K562 (cell line): ENCODE results near the gene MRPS30. TPM values are rescaled to one million over a fixed set of nuclear protein-coding genes. Genes with fewer than 3 reads are reported as not detected.

Experiments used
- ATAC-seq: fragments of 200-7000 bp; cut with Tn5 transposase; 3 replicates; pipeline ENCODE4 v1.9.1; 2020; ENCODE audit warnings: moderate library complexity
- BruUV-seq: library from RNA; stranded (reverse); fragments of 400-500 nt; replicated peaks from 2 replicates; lab custom pipeline; 2021; lab: Mats Ljungman, UMichigan
- CTCF ChIA-PET: fragments of 300-600 bp; formaldehyde crosslinking; extraction: SDS; loops from one replicate; lab custom pipeline; 2021; ENCODE audit warnings: low intra/inter-chr PET ratio; lab: Yijun Ruan, JAX
- POLR2A ChIA-PET: fragments of 300-600, 350-650 bp; sonication (Branson Sonifier 250); formaldehyde crosslinking; extraction: SDS; loops from one replicate; lab custom pipeline; 2021; ENCODE audit warnings: antibody characterized with exemption, inconsistent platforms; lab: Yijun Ruan, JAX
- DNase-seq, 4 experiments: peaks; one replicate each; pipeline versions ENCODE4 v3.0.0 to v3.0.0-alpha.2; 2011 to 2018; ENCODE audit warnings: low spot score in 3 of 4, mixed read lengths in 3 of 4; ENCODE audit errors: extremely low read depth in 1 of 4
- FAIRE-seq: peaks from 2 replicates; lab custom pipeline; 2011; peaks lifted over from hg19 to GRCh38; lab: Jason Lieb, UNC
- H2AFZ ChIP-seq: 2 replicates; pipeline ENCODE4 v1.6.0; 2011; ENCODE audit warnings: low read depth, low read length, control low read depth, inconsistent platforms
- H3K27ac ChIP-seq: fragments of 200-600 bp; 3 replicates; pipeline ENCODE4 v1.8.0; 2011; ENCODE audit warnings: low read depth, mild to moderate bottlenecking, control low read depth, inconsistent platforms, low read length, moderate library complexity, mixed read lengths; ENCODE audit errors: extremely low read depth
- H3K27me3 ChIP-seq, 2 experiments: fragments of 300-600 bp in 1 of 2; 2 replicates in 1 of 2; 3 replicates in 1 of 2; pipeline versions ENCODE4 v1.6.0 to v1.8.0; 2011; ENCODE audit warnings: inconsistent platforms in 2 of 2, low read length in 2 of 2, mild to moderate bottlenecking in 1 of 2, mixed read lengths in 1 of 2, moderate library complexity in 1 of 2; ENCODE audit not compliant: control insufficient read depth in 2 of 2, insufficient read depth in 2 of 2
- H3K36me3 ChIP-seq: fragments of 300-600 bp; 3 replicates; pipeline ENCODE4 v1.8.0; 2011; ENCODE audit warnings: mild to moderate bottlenecking, low read length, inconsistent platforms; ENCODE audit not compliant: control insufficient read depth, insufficient read depth
- H3K4me1 ChIP-seq, 2 experiments: fragments of 200-600 bp in 1 of 2; replicated peaks in 1 of 2; 2 replicates in 1 of 2; 3 replicates in 1 of 2; pipeline versions ENCODE4 v1.5.1 to v1.8.0; 2011; ENCODE audit warnings: inconsistent platforms in 2 of 2, low read length in 2 of 2, mild to moderate bottlenecking in 1 of 2, mixed read lengths in 1 of 2, moderate library complexity in 1 of 2; ENCODE audit not compliant: control insufficient read depth in 2 of 2, insufficient read depth in 2 of 2
- H3K4me2 ChIP-seq: 2 replicates; pipeline ENCODE4 v1.6.1; 2011; ENCODE audit warnings: low read length, control low read depth, inconsistent platforms, mixed read lengths; ENCODE audit not compliant: insufficient read depth
- H3K4me3 ChIP-seq: fragments of 200-600 bp; sonication (generic), shearing (Covaris generic); 2 replicates; pipeline ENCODE4 v1.5.1; 2016; ENCODE audit warnings: control low read depth, inconsistent platforms
- H3K79me2 ChIP-seq: fragments of 200-600 bp; 3 replicates; pipeline ENCODE4 v1.8.0; 2011; ENCODE audit warnings: low read length, inconsistent platforms; ENCODE audit not compliant: control insufficient read depth, insufficient read depth
- H3K9ac ChIP-seq, 2 experiments: 2 replicates each; pipeline versions ENCODE4 v1.6.0 to v1.6.1; 2011; ENCODE audit warnings: low read depth in 2 of 2, low read length in 2 of 2, control low read depth in 1 of 2, inconsistent platforms in 1 of 2, mild to moderate bottlenecking in 1 of 2, mixed read lengths in 1 of 2; ENCODE audit not compliant: insufficient read depth in 1 of 2
- H3K9me1 ChIP-seq: one replicate; pipeline ENCODE4 v1.6.0; 2011; ENCODE audit warnings: inconsistent platforms, mild to moderate bottlenecking, low read length, moderate library complexity; ENCODE audit not compliant: control insufficient read depth, insufficient read depth
- H3K9me3 ChIP-seq: replicated peaks from 2 replicates; pipeline ENCODE4 v1.5.1; 2011; ENCODE audit warnings: low read depth, low read length, inconsistent platforms; ENCODE audit not compliant: control insufficient read depth, insufficient read depth
- H4K20me1 ChIP-seq: replicated peaks from 2 replicates; pipeline ENCODE4 v1.6.1; 2011; ENCODE audit warnings: low read length, inconsistent platforms, mixed read lengths; ENCODE audit not compliant: control insufficient read depth, insufficient read depth
- BDP1 ChIP-seq: IDR thresholded peaks from 3 replicates; pipeline ENCODE4 v1.6.1; 2011; ENCODE audit not compliant: insufficient read length, insufficient read depth
- CHD1 ChIP-seq: fragments of 200-600 bp; sonication (generic); IDR thresholded peaks from one replicate; pipeline ENCODE4 v1.6.1; 2012; ENCODE audit warnings: mild to moderate bottlenecking, moderate library complexity, low read length, inconsistent platforms
- HNRNPH1 ChIP-seq: fragments of 200-400 bp; formaldehyde crosslinking; optimal IDR thresholded peaks from 2 replicates; pipeline ENCODE3; 2017; ENCODE audit warnings: low read depth, mild to moderate bottlenecking, low read length, moderate library complexity
- HNRNPLL ChIP-seq: fragments of 200-400 bp; formaldehyde crosslinking; IDR thresholded peaks from 2 replicates; pipeline ENCODE4 v1.6.1; 2017; ENCODE audit warnings: low read length, low read depth, mild to moderate bottlenecking; ENCODE audit not compliant: poor library complexity, severe bottlenecking
- LARP7 ChIP-seq: fragments of 450-650 bp; IDR thresholded peaks from 2 replicates; pipeline ENCODE4 v1.6.1; 2016
- NFIX ChIP-seq: fragments of 250-450 bp; sonication (Bioruptor Pico); IDR thresholded peaks from 2 replicates; pipeline ENCODE4 v1.4.0; 2020; ENCODE audit warnings: low read depth, mild to moderate bottlenecking, moderate library complexity
- PHF8 ChIP-seq: fragments of 200-600 bp; sonication (generic); IDR thresholded peaks from 2 replicates; pipeline ENCODE4 v1.6.1; 2012; ENCODE audit warnings: mixed run types, mild to moderate bottlenecking, inconsistent platforms, low read length, moderate library complexity, borderline replicate concordance
- POLR3G ChIP-seq: IDR thresholded peaks from 2 replicates; pipeline ENCODE4 v1.6.1; 2011; ENCODE audit not compliant: insufficient read length, insufficient replicate concordance; ENCODE audit errors: extremely low read depth
- TAF15 ChIP-seq: fragments of 200-400 bp; formaldehyde crosslinking; IDR thresholded peaks from 2 replicates; pipeline ENCODE4 v1.6.1; 2017; ENCODE audit warnings: mild to moderate bottlenecking, low read depth, low read length, moderate library complexity
- ZNF740 ChIP-seq, 3 experiments: fragments of 200-800 bp in 1 of 3; sonication (Bioruptor generic) in 1 of 3; sonication (generic) in 1 of 3; formaldehyde crosslinking in 1 of 3; IDR thresholded peaks; 2 replicates each; pipeline versions ENCODE4 v1.6.1 to v1.8.0; 2016 to 2022; ENCODE audit warnings: mild to moderate bottlenecking in 2 of 3, missing compliant biosample characterization in 2 of 3, missing genetic modification characterization in 2 of 3, missing genetic modification reagents in 1 of 3
- WGBS: fragments of 100-300 bp; shearing (Covaris generic); methylation state at CpG from one replicate; pipeline ENCODE4 v1.1.6; 2016; ENCODE audit warnings: low coverage, mixed read lengths; ENCODE audit not compliant: insufficient coverage; ENCODE audit errors: missing lambda C conversion rate; 5-methylcytosine and 5-hydroxymethylcytosine counted together
- in situ Hi-C: fragments of 300-500 bp; cut with MboI; formaldehyde crosslinking; loops from 4 replicates; pipeline ENCODE4 v1.15.0; 2018; ENCODE audit warnings: inconsistent platforms, mixed read lengths
- intact Hi-C: fragments of 100-400 bp; cut with micrococcal nuclease; formaldehyde crosslinking; loops from 2 replicates; pipeline ENCODE4 v1.14.2; 2022
- polyA plus RNA-seq, 8 experiments: library from polyadenylated mRNA; depleted of rRNA in 4 of 8; stranded (reverse) in 5 of 8; unstranded in 3 of 8; fragments of >200 nt; fragmentation: Nextera tagmentation in 2 of 8; fragmentation: Illumina TruSeq in 1 of 8; extraction: Ambion mirVana in 2 of 8; extraction: Trizol in 1 of 8; gene quantifications; 2 replicates each; pipeline versions ENCODE4 v1.2.1 to v1.2.3, GENCODE V29; 2011 to 2014; ENCODE audit warnings: inconsistent platforms in 1 of 8, missing spikeins in 1 of 8
- total RNA-seq, 7 experiments: library from RNA; depleted of rRNA in 6 of 7; stranded (reverse); fragments of >200 nt in 6 of 7; fragmentation: Illumina TruSeq in 2 of 7; extraction: Trizol in 2 of 7; gene quantifications; 2 replicates each; pipeline versions ENCODE4 v1.2.1 to v1.2.3, GENCODE V29; 2011 to 2021; ENCODE audit warnings: low replicate concordance in 1 of 7
- TF ChIP-seq, protein P1 (sequence below): fragments of 250-450 bp; sonication (Bioruptor Pico); IDR thresholded peaks from 2 replicates; pipeline ENCODE4 v1.8.0; 2021; ENCODE audit warnings: moderate library complexity, mild to moderate bottlenecking, inconsistent platforms

The MRPS30 gene
- total and polyA plus RNA-seq, 9 of the 15 experiments (the other 6 are each of a cell fraction or from before 2014, with no cell fraction given) = 24.3 to 145 (median 114) TPM

DNA sequence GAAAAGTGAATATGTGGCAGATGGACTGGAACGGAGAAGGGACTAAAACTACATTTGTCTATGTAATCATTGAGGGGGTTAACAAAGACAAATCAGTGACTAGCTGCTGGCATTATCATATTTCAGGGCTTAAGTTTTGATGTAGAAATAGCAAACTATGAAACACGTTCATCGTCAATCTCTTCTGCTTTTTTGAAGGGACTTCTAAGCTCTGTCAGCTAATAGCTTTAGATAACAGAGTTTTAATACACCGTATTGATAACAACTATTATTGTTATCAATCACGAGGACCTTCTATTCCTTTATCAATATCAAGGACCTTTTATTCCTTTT is 38.9 kb upstream of the MRPS30 start:
- TF ChIP-seq CHD1 (no peak), NFIX (CRISPR knock-in tag) (no peak), HNRNPH1 (no peak)
- TF ChIP-seq, all 486 proteins: peak for 0
- Histone ChIP-seq H3K9me3 (no peaks in the 10 kb centered on the region), H4K20me1 (no peaks in the 10 kb centered on the region), H3K9me1 (no peaks in the 10 kb centered on the region), H3K9ac (no peak overlapping the region), H3K4me1 (no peaks in the 10 kb centered on the region), H3K27me3 (no peaks in the 10 kb centered on the region), H3K4me2 (no peak overlapping the region), H3K27ac (no peak overlapping the region), H2AFZ (no peak overlapping the region), H3K36me3 (no peaks in the 10 kb centered on the region), H3K79me2 (no peaks in the 10 kb centered on the region), H3K4me3 (no peak overlapping the region)
- in situ Hi-C loops (no loop called here), intact Hi-C loops (loop anchor here (5.0 kb wide), 1 partner anchor 1038 kb away; no protein-coding TSS in a partner anchor)
- ChIA-PET POLR2A (no interaction called here), CTCF (no interaction called here)
- no peak for ATAC-seq
- no peak for DNase-seq
- 2% methylated on average over 5 of the region's 5 CpGs for WGBS
- FAIRE-seq = no peak
- BruUV-seq = no TSS peak

GRCh38 chr5:44770780-44771717 is 37.7 kb upstream of the MRPS30 start:
- intact Hi-C loops (loop anchor here (5.0 kb wide), 1 partner anchor 1039 kb away; no protein-coding TSS in a partner anchor), in situ Hi-C loops (no loop called here)
- WGBS = 1% methylated on average over 6 of the region's 6 CpGs
- FAIRE-seq (no peak), ATAC-seq (no peak), DNase-seq (no peak)
- Histone ChIP-seq H4K20me1 (no peaks in the 10 kb centered on the region), H3K9ac (no peak overlapping the region), H3K27me3 (no peaks in the 10 kb centered on the region), H3K36me3 (no peaks in the 10 kb centered on the region), H3K4me3 (no peak overlapping the region), H3K9me3 (no peaks in the 10 kb centered on the region), H2AFZ (no peak overlapping the region), H3K4me1 (no peaks in the 10 kb centered on the region), H3K27ac (no peak overlapping the region), H3K4me2 (no peak overlapping the region), H3K9me1 (no peaks in the 10 kb centered on the region), H3K79me2 (no peaks in the 10 kb centered on the region)
- POLR2A ChIA-PET = no interaction called here
- BruUV-seq = no TSS peak
- CTCF ChIA-PET = no interaction called here
- TF ChIP-seq PHF8 = no peak
- TF ChIP-seq, protein P1, sequence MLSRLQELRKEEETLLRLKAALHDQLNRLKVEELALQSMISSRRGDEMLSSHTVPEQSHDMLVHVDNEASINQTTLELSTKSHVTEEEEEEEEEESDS (CRISPR knock-in tag) = no peak
- no peak for TF ChIP-seq LARP7
- no peak for TF ChIP-seq ZNF740 (CRISPR knock-in tag; IDR thresholded peaks at IDR 0.05)
- no peak for TF ChIP-seq ZNF740 (tag; IDR thresholded peaks at IDR 0.05)
- TF ChIP-seq HNRNPLL = no peak
- no peak for TF ChIP-seq BDP1
- TF ChIP-seq POLR3G = no peak
- TF ChIP-seq TAF15 = no peak
